Measurements from ENCODE around the gene AGBL3. TPM values are rescaled to one million over a fixed set of nuclear protein-coding genes. Genes with fewer than 3 reads are reported as not detected.

AGBL3 gene
- total and polyA plus RNA-seq, 9 of the 15 experiments (the other 6 are each of a cell fraction or from before 2014, with no cell fraction given) = 0.54 to 2.9 (median 1.7) TPM

GRCh38 chr7:135147899-135148721 lies 161.8 kb downstream of the AGBL3 start, which contains the start of gene TMEM140 (continued):
- TF ChIP-seq AFF1 (IDR thresholded peaks at IDR 0.05; ENCODE audit: low read depth in 1 of 2, partially characterized antibody in 2 of 2) (peak in 1 of 2 experiments; percentile 23), U2AF2 (optimal IDR thresholded peaks at IDR 0.05; ENCODE audit: low read depth, low read length) (no peak), ILF3 (IDR thresholded peaks at IDR 0.05; ENCODE audit: borderline replicate concordance) (no peak), PPARD (CRISPR knock-in tag; IDR thresholded peaks at IDR 0.05) (no peak), KLF13 (tag; IDR thresholded peaks at IDR 0.05; ENCODE audit: borderline replicate concordance, low read depth) (no peak), SRF (CRISPR knock-in tag; IDR thresholded peaks at IDR 0.05) (no peak), ZNF584 (CRISPR knock-in tag; IDR thresholded peaks at IDR 0.05; ENCODE audit: low read depth) (peak; percentile 98), ZNF592 (IDR thresholded peaks at IDR 0.05) (peak; percentile 11; the same call in 1 of the 2 replicates)
